GM18517 (cell line): ENCODE results near the gene SYDE2.
A peak's percentile ranks its signal among the peaks of the same experiment; 100 is the strongest.
"Not testable (repeated sequence)": the region's sequence is repeated elsewhere in the genome, so short reads cannot be mapped to it uniquely, and the experiment has no call there.

Source experiments
- ATAC-seq: cut with Tn5 transposase; IDR thresholded peaks from one replicate; pipeline ENCODE4 v1.9.1; 2021; ENCODE audit warnings: mild to moderate bottlenecking, moderate library complexity; ENCODE audit not compliant: unreplicated experiment

Gene SYDE2

GRCh38 chr1:85200463-85201339, at the start of gene SYDE2:
Gene SYDE2 (minus strand): TSS chr1:85201016. CDS start chr1:85200996, 20 bp downstream.
- ATAC-seq = peak; percentile 68

GRCh38 chr1:85249042-85249441, 48.2 kb upstream of the SYDE2 start:
- not testable (repeated sequence) for ATAC-seq

- ATAC-seq = no peak
These were observed 45.1 kb upstream of the SYDE2 start for GRCh38 chr1:85245891-85246290.

- no peak for ATAC-seq
These were observed 44.6 kb upstream of the SYDE2 start for GRCh38 chr1:85245456-85245855.

GRCh38 chr1:85244271-85245061, 43.6 kb upstream of the SYDE2 start:
- no peak for ATAC-seq

GRCh38 chr1:85243372-85243771, 42.6 kb upstream of the SYDE2 start:
- ATAC-seq = no peak

GRCh38 chr1:85240643-85241042, 39.8 kb upstream of the SYDE2 start:
- ATAC-seq = no peak

- no peak for ATAC-seq
These were observed 39.4 kb upstream of the SYDE2 start for GRCh38 chr1:85240174-85240601.

GRCh38 chr1:85237613-85238012, 36.8 kb upstream of the SYDE2 start:
- ATAC-seq = no peak

GRCh38 chr1:85230305-85230977, 29.6 kb upstream of the SYDE2 start:
- no peak for ATAC-seq

GRCh38 chr1:85229574-85230097, 28.8 kb upstream of the SYDE2 start:
- ATAC-seq = no peak

- ATAC-seq = no peak
These were observed 28.2 kb upstream of the SYDE2 start for GRCh38 chr1:85228972-85229371.

GRCh38 chr1:85225624-85226380, 25.0 kb upstream of the SYDE2 start:
- no peak for ATAC-seq

- ATAC-seq = no peak
These were observed 24.2 kb upstream of the SYDE2 start for GRCh38 chr1:85224734-85225623.

GRCh38 chr1:85224295-85224694, 23.5 kb upstream of the SYDE2 start:
- no peak for ATAC-seq

- no peak for ATAC-seq
These were observed 22.5 kb upstream of the SYDE2 start for GRCh38 chr1:85223334-85223733.

- no peak for ATAC-seq
These were observed 20.0 kb upstream of the SYDE2 start for GRCh38 chr1:85220756-85221201.

- ATAC-seq = no peak
These were observed 19.2 kb upstream of the SYDE2 start for GRCh38 chr1:85219853-85220610.

- no peak for ATAC-seq
These were observed 15.9 kb upstream of the SYDE2 start for GRCh38 chr1:85216697-85217096.
